Activated CD8-positive, alpha-beta memory T cell treated with anti-CD3 and anti-CD28 coated beads for 36 hours (primary cell): ENCODE measurements around the gene NF1. TPM values are rescaled to one million over a fixed set of nuclear protein-coding genes. Genes with fewer than 3 reads are reported as not detected.
"Not testable (repeated sequence)": the region's sequence is repeated elsewhere in the genome, so short reads cannot be mapped to it uniquely, and the experiment has no call there.

Source experiments
- CTCF ChIA-PET: fragments of 350-600 bp; sonication (Branson Sonifier 250); formaldehyde crosslinking; loops from one replicate; lab custom pipeline; 2021; ENCODE audit warnings: antibody characterized with exemption; lab: Charles Lee
- POLR2A ChIA-PET: fragments of 350-600 bp; sonication (Branson Sonifier 250); formaldehyde crosslinking; loops from one replicate; lab custom pipeline; 2021; ENCODE audit warnings: antibody characterized with exemption; lab: Charles Lee
- total RNA-seq, 2 experiments: library from RNA; stranded (reverse); gene quantifications; one replicate each; pipeline ENCODE4 v1.2.3, GENCODE V29; 2021

The NF1 gene
- total RNA-seq, 2 experiments from 2014 or later, result 20.4 to 24.0 TPM

DNA sequence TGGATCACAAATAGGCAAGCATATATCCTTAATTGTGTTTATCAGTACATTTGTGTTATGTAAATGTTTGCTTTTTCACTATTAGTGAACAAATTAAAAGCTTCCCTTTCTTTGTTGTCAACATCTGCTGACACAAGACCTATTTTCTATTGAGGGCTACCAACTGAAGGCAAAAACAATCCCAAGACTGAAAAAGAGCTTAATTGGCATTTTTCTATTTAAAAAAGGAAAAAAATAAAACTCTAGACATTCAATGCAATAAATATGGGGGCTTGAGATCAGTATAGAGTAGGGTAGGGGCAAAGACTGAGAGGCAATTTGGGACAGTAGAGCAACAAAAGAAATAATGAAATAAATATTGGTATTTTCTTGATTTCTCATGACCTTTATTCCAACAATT lies 178.0 kb downstream of the NF1 start:
- CTCF ChIA-PET, result no interaction called here
- POLR2A ChIA-PET, result no interaction called here

DNA sequence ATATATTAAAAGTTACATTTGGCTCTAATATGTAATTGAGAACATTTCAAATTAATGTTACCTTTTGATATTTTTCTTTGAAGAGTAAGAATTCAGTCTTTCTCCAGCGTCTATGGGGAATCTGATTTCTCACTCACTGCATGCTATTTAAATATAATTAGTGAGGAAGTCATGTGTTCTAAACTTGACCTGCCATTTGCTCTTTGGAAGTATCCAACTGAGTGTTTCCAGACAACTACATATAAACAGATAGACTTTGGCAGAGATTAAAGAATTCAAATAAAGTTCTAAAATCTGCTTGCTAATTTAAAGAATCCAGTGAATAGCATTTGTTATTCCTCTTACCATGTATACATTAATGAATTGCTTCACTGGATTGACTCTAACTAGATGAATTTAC lies 178.7 kb downstream of the NF1 start:
- POLR2A ChIA-PET, result no interaction called here
- CTCF ChIA-PET, result no interaction called here

DNA sequence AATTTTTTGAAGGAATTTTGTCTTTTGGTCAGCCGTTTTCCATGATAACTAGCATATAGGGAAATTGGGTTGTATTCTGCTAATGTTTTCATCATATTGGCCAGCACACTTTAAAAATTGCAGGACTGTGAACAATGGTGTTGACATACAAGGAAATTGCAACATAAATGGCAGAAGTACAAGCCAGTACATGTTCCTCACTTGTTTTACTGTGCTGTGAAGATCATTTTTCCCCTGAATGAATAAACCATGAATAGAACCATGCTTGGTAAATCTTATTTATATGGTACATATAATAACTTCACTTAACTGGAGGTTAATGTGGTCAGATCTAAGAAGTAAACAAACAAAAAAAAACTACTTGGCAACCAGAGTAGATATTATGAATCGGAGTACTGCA lies 179.5 kb downstream of the NF1 start:
- POLR2A ChIA-PET, result no interaction called here
- CTCF ChIA-PET, result no interaction called here

DNA sequence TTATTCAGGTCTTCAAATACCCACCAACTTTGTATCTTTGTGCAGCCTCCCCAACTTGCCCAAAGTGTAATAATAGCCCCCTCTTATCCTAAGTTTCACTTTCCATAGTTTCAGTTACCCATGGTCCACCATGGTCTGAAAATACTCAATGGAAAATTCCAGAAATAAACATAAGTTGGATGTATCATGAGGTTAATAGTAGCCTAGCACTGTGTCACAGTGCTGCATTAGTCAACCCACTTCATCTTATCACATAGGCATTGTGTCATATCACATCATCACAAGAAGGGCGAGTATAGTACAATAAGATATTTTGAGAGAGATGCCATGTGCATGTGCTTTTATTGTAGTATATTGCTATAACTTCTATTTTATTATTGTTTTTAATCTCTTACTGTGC lies 180.3 kb downstream of the NF1 start:
- ChIA-PET CTCF (no interaction called here), POLR2A (no interaction called here)

DNA sequence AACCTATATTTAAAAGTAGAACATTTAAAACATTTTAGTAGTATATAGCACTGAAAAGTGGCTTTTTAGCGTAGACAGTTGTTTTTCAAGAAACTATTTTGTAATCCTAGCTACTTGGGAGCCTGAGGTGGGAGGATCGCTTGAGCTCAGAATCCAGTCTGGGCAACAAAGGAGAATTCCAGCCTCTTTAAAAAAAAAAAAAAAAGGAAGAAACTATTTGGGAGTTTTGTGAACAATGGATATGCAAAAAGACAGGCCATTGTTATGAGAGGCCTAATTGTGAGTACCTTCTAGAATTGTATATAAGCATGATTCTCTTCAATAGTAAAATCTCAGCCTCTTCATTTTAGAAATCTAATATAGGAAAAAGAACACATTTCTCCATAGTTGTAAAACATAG lies 184.6 kb downstream of the NF1 start:
- CTCF ChIA-PET, result no interaction called here
- POLR2A ChIA-PET, result no interaction called here

DNA sequence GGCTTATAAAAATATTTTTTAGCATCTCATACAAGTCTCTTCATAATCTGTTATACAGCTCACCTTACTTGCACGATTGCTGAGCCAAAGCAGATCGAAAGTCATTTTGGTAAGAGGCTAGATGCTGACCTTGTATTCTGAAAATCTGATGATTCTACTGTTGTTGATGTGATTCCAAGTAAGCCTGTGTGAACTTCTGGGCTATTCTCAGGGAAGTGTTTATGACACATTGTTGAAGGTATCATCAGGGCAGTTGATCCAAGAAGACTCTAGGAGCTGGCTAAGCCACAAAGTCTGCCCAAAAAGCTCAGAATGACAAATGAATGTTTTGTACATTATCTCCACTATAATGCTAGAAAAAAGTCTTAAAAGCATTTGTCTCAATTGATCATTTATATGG lies 186.3 kb downstream of the NF1 start:
- CTCF ChIA-PET, result interaction anchor here (0.5 kb wide), 1 partner anchor 569 kb away, joined by 4 read pairs; no protein-coding TSS in a partner anchor
- POLR2A ChIA-PET, result no interaction called here

DNA sequence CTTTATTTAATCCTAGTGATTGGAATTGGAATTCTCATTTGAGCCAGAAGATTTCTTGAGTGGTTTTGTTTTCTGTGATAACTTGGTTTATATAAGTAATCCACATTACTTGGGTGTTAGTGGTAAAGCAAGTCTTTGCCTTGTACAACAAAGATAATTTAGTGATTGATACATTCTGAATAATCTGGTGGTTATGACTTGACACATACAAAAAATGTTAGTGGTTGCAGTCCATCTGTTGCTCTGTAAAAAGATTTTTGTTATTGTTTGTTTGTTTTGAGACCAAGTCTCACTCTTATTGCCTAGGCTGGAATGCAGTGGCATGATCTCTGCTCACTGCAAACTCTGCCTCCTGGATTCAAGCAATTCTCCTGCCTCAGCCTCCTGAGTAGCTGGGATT lies 189.1 kb downstream of the NF1 start:
- ChIA-PET CTCF (no interaction called here), POLR2A (no interaction called here)

DNA sequence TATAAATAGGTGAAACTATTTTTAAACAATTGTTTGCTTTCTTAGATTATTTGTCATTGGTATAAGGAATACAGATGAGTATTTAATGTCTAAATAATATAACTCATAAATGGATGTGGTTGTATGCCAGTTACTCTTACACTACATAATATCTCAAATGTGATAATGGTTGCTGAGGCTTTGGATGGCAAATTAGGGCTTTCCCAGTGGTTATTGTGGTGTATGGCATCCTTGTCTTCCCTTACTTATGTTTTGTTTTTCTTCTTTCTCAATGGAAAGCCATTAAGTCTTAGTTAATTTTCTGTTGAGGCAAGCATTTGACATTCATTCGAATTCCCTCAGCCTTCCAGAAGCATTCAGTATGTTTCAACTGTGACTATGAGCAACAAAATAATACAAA lies 191.8 kb downstream of the NF1 start:
- ChIA-PET POLR2A (no interaction called here), CTCF (no interaction called here)

DNA sequence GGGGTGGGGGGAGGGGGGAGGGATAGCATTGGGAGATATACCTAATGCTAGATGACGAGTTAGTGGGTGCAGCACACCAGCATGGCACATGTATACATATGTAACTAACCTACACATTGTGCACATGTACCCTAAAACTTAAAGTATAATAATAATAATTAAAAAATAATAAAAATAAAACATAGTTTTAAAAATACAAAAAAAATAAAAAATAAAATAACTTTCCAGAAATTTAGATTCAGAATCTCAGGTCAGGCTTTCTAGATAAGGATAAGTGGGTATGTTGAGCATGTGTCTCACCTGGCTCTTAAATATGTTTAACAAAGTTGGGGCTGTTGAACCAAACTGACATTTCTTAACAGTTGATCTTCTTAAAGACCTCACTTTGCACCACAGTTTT lies 193.2 kb downstream of the NF1 start:
- CTCF ChIA-PET, POLR2A ChIA-PET: not testable (repeated sequence)

DNA sequence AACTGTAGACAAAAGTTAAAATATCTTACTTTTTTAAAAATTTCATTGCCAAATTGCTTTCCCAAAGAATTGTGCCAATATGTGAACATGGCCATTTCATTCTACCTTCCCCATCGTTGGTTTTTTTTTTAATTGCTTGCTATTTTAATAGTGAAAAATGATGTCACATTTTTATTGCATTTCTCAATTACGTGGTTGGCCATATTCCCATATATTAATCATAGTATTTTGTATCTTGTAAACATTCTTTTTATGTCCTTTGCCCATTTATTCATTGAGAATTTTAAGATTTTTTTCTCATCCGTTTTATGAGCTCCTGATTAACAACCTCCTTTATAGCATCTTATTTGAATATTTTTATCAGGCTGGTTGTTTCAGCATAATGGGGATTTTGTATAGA lies 195.0 kb downstream of the NF1 start:
- ChIA-PET POLR2A (no interaction called here), CTCF (interaction anchor here (0.6 kb wide), 1 partner anchor 12 kb away, joined by 3 read pairs; no protein-coding TSS in a partner anchor)

DNA sequence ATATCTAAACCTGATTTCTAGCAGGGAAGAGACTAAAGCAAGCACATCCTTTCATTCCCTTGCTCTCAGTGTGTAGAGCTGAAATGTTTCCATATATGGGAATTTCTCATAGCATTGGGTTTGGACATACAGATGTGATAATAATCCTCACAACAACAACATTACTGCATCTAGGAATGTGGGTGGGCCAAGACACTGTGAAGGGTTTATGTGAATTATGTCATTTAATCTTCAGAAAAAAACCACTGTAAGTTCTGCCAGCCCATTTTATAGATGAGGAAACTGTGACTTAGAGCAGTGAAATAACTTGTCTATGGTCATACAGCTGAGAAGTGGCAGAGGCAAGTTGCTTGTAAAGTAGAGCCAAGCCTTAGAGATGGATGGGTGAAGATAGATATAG lies 197.0 kb downstream of the NF1 start:
- ChIA-PET POLR2A (no interaction called here), CTCF (interaction anchor here (0.6 kb wide), 1 partner anchor 9 kb away, joined by 3 read pairs; no protein-coding TSS in a partner anchor)

DNA sequence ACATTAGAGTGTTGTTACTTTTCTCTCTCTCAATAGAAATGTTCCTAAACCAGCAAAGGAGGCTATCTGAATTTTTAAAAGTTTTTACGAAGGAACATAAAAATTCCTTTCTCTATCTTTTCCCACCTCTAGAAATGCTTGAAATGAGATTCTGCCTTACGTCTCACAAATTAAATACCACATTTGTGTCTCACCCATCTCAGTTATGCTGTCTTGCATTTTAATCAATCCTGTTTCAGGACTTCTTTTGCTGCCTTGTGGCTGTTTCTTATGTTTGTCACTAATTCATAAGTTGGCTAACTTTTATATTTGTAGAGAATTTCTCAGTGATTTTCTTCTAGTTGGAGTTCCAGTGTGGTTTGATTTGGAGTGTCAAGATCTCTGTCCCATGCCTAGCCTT lies 198.8 kb downstream of the NF1 start:
- CTCF ChIA-PET, result no interaction called here
- POLR2A ChIA-PET, result no interaction called here

DNA sequence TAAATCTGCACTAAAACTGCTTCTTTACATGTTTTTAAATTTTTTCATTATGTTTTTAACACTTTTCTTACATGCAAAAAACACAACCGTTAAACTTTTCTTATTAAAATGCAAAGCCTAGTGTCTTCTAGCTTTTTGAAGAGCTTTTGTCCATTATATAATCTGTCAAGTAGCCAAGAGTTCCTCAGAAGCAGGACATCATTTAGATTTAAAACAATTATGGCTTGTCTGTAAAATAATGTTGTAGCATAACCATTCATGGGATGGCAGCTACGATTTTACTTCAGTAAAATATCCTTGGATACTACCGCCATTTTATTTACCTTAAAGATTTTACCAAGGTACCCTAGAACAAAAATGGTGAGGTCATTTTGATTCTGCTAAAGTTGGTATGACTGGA lies 199.5 kb downstream of the NF1 start:
- CTCF ChIA-PET, result no interaction called here
- POLR2A ChIA-PET, result no interaction called here

DNA sequence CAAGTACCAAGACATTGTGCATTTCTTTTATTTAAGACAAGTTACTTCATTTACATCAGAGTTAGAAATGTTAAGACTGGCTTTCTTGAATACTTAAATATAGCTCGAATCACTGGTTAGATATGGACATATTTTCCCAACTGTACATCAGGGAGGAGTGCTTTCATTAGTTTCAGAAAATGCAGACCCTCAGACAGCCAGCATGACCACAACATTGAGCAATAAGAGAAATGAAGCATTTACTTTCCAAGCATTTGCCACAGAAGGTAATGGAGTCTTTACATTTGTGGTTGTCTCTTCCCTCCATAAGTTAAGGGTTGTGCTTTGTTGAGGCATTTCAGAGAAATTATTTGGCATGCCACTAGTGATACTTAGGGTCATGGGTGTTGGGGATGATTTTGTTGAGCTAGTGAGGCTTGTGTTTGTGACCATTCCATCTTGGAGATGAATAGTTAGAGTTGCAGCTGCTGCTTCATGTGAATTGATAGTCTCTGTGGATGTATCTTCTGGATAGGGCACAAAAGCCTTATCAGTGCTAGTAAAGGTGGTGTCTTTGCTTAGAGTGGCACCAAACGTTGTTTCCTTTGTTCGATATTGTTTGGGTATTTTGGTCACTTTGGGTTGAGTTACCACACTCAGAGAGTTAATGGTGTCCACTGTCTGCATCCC lies 200.2 kb downstream of the NF1 start:
- POLR2A ChIA-PET, result no interaction called here
- CTCF ChIA-PET, result no interaction called here

DNA sequence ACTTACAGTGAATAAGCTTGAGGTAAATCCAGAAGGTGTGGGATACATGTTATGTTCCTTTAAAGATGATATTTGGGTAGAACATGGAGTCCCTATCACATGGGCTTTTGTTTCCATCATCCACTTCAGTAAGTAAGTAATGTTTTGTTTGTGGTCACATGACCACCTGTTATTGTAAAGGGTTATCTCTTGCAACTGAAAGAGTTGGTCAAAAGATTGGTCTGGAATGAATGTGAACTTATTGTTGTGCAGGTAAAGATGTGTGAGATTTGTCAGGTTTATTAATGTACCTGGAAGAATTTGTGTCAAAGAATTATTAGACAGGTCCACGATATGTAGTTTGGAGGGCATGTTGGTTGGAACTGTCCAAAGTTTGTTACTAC lies 200.7 kb downstream of the NF1 start:
- POLR2A ChIA-PET, result no interaction called here

DNA sequence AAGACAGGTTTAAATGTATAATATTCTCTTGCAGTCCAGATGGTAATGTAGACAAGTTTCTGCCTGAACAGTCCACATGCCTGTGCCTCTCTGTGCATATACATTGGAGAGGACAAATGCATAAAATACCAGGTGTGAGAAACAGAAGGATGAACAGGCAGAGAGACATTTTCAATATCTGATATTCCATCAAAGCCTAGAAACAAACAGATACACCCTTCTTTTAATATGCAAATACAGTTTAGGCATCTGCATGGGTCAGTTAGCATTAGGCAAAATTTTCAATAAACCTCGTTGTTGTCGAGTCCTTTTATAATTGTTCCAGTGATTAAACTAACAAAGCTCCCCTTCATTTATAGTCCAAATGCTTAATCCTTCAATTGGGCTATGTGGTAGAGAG lies 201.4 kb downstream of the NF1 start:
- CTCF ChIA-PET, result no interaction called here
- POLR2A ChIA-PET, result no interaction called here

More for the DNA sequence above, 200.7 kb downstream of the NF1 start:
- CTCF ChIA-PET, result no interaction called here

DNA sequence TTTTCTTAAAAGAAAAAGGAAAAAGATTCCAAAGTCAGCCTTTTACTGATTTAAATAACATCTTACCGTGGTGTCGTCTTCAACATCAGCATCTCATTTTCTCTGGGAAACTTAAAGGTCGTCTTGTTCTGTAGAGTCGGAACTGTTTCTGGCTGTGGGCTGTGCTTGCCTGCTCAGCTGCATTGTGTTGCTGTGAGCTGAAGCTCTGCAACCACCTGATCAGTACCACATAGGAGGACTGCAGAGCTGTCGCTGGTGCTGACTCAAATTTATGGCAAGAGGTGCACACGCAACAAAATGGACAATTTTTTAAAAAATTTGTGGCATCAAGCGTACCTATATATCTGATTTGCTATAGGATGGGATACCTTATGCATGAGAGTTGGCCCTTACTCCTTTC lies 202.3 kb downstream of the NF1 start, which contains the start of gene OMG:
OMG (minus strand) TSS at position 150 of the 400 bp plus-strand sequence. CDS start 908 bp downstream, outside the sequence.
- POLR2A ChIA-PET, result no interaction called here
- CTCF ChIA-PET, result no interaction called here

DNA sequence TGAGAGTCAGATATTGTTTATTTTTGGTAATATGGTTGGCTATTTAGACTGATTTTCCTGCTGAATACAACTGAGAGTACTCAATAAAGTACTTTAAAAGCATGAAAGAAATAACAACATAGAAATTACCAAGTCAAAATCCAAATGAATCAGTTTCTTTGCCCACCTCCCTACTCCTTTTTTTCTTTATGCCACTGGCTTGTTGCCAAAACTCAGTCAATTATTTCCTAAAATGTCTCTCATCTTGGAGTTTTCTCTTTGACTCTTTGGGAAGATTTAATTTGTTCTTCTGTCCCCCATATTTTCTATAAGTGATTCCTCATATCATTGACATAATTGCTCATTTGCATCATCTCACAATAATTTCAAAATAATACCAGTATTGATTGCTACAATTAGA lies 204.8 kb downstream of the NF1 start:
- POLR2A ChIA-PET, result no interaction called here
- CTCF ChIA-PET, result no interaction called here

DNA sequence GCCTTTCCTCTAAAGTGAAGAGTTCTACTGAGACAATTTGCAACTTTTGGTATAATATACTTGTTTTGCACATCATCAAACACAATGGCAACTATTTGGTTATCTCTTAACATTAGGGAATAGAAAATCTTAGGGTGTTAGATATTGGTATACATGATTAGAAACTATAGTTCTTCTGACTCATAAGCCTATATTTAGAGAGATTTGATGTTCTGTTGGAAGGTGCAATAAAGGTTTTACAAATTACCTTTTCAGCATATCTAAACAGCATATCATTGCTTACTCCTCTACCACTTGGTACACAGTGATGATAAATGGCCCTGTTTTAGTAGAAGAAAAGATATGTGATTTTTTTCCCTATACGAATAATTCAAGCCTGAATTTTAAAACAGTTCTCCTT lies 212.9 kb downstream of the NF1 start:
- ChIA-PET CTCF (interaction anchor here (2.0 kb wide), 1 partner anchor 11 kb away, joined by 6 read pairs; no protein-coding TSS in a partner anchor), POLR2A (no interaction called here)

DNA sequence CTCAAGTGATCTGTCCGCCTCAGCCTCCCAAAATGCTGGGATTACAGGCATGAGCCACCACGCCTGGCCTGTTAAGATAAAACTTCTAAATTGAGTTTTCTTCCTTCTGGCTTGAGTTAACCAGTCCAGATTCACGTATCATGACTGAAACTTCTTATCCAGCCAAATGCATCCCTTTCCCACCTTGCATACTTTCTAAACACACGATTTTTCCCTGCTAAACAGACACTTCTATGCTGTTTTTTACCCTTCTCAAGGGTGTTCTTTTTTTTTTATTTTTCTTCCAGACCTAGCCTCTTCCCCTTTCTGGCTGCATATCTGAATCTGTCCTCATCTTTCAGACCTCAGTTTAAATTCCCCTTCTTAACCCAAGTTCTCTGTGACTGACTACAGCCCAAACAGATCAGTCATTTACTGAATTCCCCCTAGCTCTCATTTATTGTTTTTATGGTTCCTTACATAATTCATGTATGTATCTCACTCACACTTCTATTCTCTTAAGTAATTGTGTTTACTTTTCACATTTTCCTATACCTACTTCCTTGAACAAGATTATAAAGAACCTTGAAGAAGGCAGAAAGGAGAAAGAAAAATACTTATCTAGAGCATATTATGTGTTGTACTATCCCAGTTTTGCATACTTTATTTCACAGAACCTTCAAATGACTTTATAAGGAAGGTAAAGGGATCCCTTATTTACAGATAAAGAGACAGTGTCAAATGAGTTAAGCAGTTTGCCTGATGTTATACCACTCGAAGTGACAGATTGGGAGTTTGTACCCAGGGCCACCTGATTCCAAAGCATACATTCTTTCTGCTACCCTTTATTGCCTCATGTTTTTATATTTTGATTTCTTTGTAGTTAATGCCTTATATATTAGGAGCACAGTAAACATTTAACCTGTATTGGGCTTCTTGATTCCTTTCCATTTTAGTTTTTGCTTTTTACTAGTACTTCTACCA lies 213.9 kb downstream of the NF1 start:
- POLR2A ChIA-PET, result interaction anchor here (1.0 kb wide), 1 partner anchor 11 kb away, joined by 3 read pairs; no protein-coding TSS in a partner anchor

More for the DNA sequence above, 213.9 kb downstream of the NF1 start:
- CTCF ChIA-PET, result interaction anchor here (0.7 to 2.0 kb wide), 2 partner anchors 10 to 229 kb away, joined by 3 to 6 read pairs; no protein-coding TSS in a partner anchor
